ENCODE results near the gene SLC39A11. TPM values are rescaled to one million over a fixed set of nuclear protein-coding genes. Genes with fewer than 3 reads are reported as not detected.

SLC39A11 gene
- total and polyA plus RNA-seq, 2 of the 13 experiments (the other 11 are each of a cell fraction or from before 2014, with no cell fraction given): 17.2 to 31.5 TPM

- intact Hi-C loops (cut with micrococcal nuclease; ENCODE audit: unreplicated experiment): no loop called here
- WGBS (ENCODE audit: low lambda C conversion rate): 98% methylated on average over 6 of the region's 6 CpGs
- POLR2A ChIA-PET: no interaction called here
- H3K9ac ChIP-seq (ENCODE audit: insufficient read depth, low read depth, low read length): no peak overlapping the region
- H4K20me1 ChIP-seq (ENCODE audit: insufficient read depth, low read length): peaks cover 2% of the 10 kb centered on the region; the same call in 1 of the 2 replicates
- H2AFZ ChIP-seq (ENCODE audit: low read length): no peak overlapping the region
- CTCF ChIA-PET (ENCODE audit: low intra/inter-chr PET ratio, low total read pairs): no interaction called here
- ATAC-seq (no peak), FAIRE-seq (no peak), DNase-seq (ENCODE audit: low spot score) (no peak)
- in situ Hi-C loops (cut with HindIII; ENCODE audit: extremely low pct_ligation_motif_present, low pct_unique_long_range_greater_than_20kb): loop anchor here (25.0 kb wide), 1 partner anchor 383 kb away; no protein-coding TSS in a partner anchor
- no peaks in the 10 kb centered on the region for H3K27me3 ChIP-seq (ENCODE audit: control insufficient read depth in 1 of 2, insufficient read depth in 2 of 2, low read length in 2 of 2)
- no peak overlapping the region for H3K4me3 ChIP-seq (replicated peaks in 1 of 3; ENCODE audit: insufficient read depth in 1 of 3, low read depth in 2 of 3, low read length in 3 of 3)
- H3K36me3 ChIP-seq (replicated peaks in 1 of 2; ENCODE audit: control insufficient read depth in 1 of 2, insufficient read depth in 2 of 2, low read length in 2 of 2): peaks cover 0 to 2% of the 10 kb centered on the region in 2 experiments; a peak in 3 of 5 replicates
- no TSS peak for BruUV-seq (replicated peaks)
- TF ChIP-seq KLF6 (CRISPR knock-in tag; IDR thresholded peaks at IDR 0.05) (no peak), TBX2 (CRISPR knock-in tag; IDR thresholded peaks at IDR 0.05; ENCODE audit: borderline replicate concordance) (no peak), ATF2 (CRISPR knock-in tag; IDR thresholded peaks at IDR 0.05) (no peak), HNF4G (IDR thresholded peaks at IDR 0.05; ENCODE audit: borderline replicate concordance, low read depth, low read length) (no peak), HNF4G (CRISPR knock-in tag; IDR thresholded peaks at IDR 0.05; ENCODE audit: borderline replicate concordance, low read depth) (no peak), ZZZ3 (CRISPR knock-in tag; IDR thresholded peaks at IDR 0.05; ENCODE audit: borderline replicate concordance) (no peak), AGO2 (optimal IDR thresholded peaks at IDR 0.05; ENCODE audit: low read depth, low read length) (no peak), ZNF230 (CRISPR knock-in tag; IDR thresholded peaks at IDR 0.05) (no peak)
- no peaks in the 10 kb centered on the region for H3K9me3 ChIP-seq (ENCODE audit: low read length)
- no peaks in the 10 kb centered on the region for H3K4me1 ChIP-seq (ENCODE audit: insufficient read depth, low read length)
- no peaks in the 10 kb centered on the region for H3K79me2 ChIP-seq (ENCODE audit: insufficient read depth, low read length)
- no peak overlapping the region for H3K27ac ChIP-seq (ENCODE audit: extremely low read length, insufficient read depth, low read length)
- H3K4me2 ChIP-seq (ENCODE audit: low read depth, low read length): no peak overlapping the region
Measured at GRCh38 chr17:72945473-72945872, 147.0 kb downstream of the SLC39A11 start.

Measured in HepG2 (cell line).